Measurements from ENCODE around the gene LRP1.

The LRP1 gene

GRCh38 chr12:57224973-57225679 is 96.8 kb downstream of the LRP1 start (continued):
- no peak for TF ChIP-seq PPARA (CRISPR knock-in tag; IDR thresholded peaks at IDR 0.05; ENCODE audit: borderline replicate concordance)
- TF ChIP-seq ZFP30 (CRISPR knock-in tag; IDR thresholded peaks at IDR 0.05): no peak
- no peak for TF ChIP-seq BACH2 (CRISPR knock-in tag; IDR thresholded peaks at IDR 0.05; ENCODE audit: borderline replicate concordance)
- no peak for TF ChIP-seq SNAI2 (CRISPR knock-in tag; IDR thresholded peaks at IDR 0.05)
- TF ChIP-seq ARNTL (CRISPR knock-in tag; IDR thresholded peaks at IDR 0.05; ENCODE audit: borderline replicate concordance, low read depth): no peak
- TF ChIP-seq GLIS3 (CRISPR knock-in tag; IDR thresholded peaks at IDR 0.05): no peak

- TF ChIP-seq PPARA (CRISPR knock-in tag; IDR thresholded peaks at IDR 0.05; ENCODE audit: borderline replicate concordance) (no peak), ZC3H10 (CRISPR knock-in tag; IDR thresholded peaks at IDR 0.05) (no peak), POU6F1 (CRISPR knock-in tag; IDR thresholded peaks at IDR 0.05; ENCODE audit: borderline replicate concordance, low read depth) (no peak), BACH2 (CRISPR knock-in tag; IDR thresholded peaks at IDR 0.05; ENCODE audit: borderline replicate concordance) (no peak), SNAI2 (CRISPR knock-in tag; IDR thresholded peaks at IDR 0.05) (no peak)
- ATAC-seq: no peak
Measured at GRCh38 chr12:57225680-57226210, 97.5 kb downstream of the LRP1 start.

GRCh38 chr12:57226588-57227314 is 98.5 kb downstream of the LRP1 start:
- ATAC-seq: no peak
- no peak for TF ChIP-seq TOX (CRISPR knock-in tag; IDR thresholded peaks at IDR 0.05; ENCODE audit: borderline replicate concordance)
- no peak for TF ChIP-seq TCF4 (CRISPR knock-in tag; IDR thresholded peaks at IDR 0.05; ENCODE audit: borderline replicate concordance)

GRCh38 chr12:57227315-57228115 is 99.2 kb downstream of the LRP1 start:
- TF ChIP-seq ZNF8 (CRISPR knock-in tag; IDR thresholded peaks at IDR 0.05): no peak
- TF ChIP-seq BACH2 (CRISPR knock-in tag; IDR thresholded peaks at IDR 0.05; ENCODE audit: borderline replicate concordance): no peak
- TF ChIP-seq ESRRG (CRISPR knock-in tag; IDR thresholded peaks at IDR 0.05): no peak
- TF ChIP-seq ARNTL (CRISPR knock-in tag; IDR thresholded peaks at IDR 0.05; ENCODE audit: borderline replicate concordance, low read depth): no peak
- TF ChIP-seq TOX (CRISPR knock-in tag; IDR thresholded peaks at IDR 0.05; ENCODE audit: borderline replicate concordance): no peak
- TF ChIP-seq GLIS3 (CRISPR knock-in tag; IDR thresholded peaks at IDR 0.05): no peak
- no peak for ATAC-seq

GRCh38 chr12:57229046-57229633 is 100.9 kb downstream of the LRP1 start:
- no peak for TF ChIP-seq RARB (CRISPR knock-in tag; IDR thresholded peaks at IDR 0.05)
- no peak for TF ChIP-seq CREB5 (CRISPR knock-in tag; IDR thresholded peaks at IDR 0.05; ENCODE audit: low read depth)
- no peak for TF ChIP-seq OSR1 (CRISPR knock-in tag; IDR thresholded peaks at IDR 0.05)
- TF ChIP-seq TCF4 (CRISPR knock-in tag; IDR thresholded peaks at IDR 0.05; ENCODE audit: borderline replicate concordance): no peak
- TF ChIP-seq BACH2 (CRISPR knock-in tag; IDR thresholded peaks at IDR 0.05; ENCODE audit: borderline replicate concordance): no peak
- TF ChIP-seq TOX (CRISPR knock-in tag; IDR thresholded peaks at IDR 0.05; ENCODE audit: borderline replicate concordance): no peak
- TF ChIP-seq ZNF8 (CRISPR knock-in tag; IDR thresholded peaks at IDR 0.05): no peak
- no peak for TF ChIP-seq ZC3H10 (CRISPR knock-in tag; IDR thresholded peaks at IDR 0.05)
- TF ChIP-seq PATZ1 (CRISPR knock-in tag; IDR thresholded peaks at IDR 0.05; ENCODE audit: borderline replicate concordance): no peak
- ATAC-seq: peak; percentile 15
